ENCODE data around the gene ADAMTS2. TPM values are rescaled to one million over a fixed set of nuclear protein-coding genes. Genes with fewer than 3 reads are reported as not detected.

Gene ADAMTS2
- total and polyA plus RNA-seq, 2 donors from 2014 or later = 2.0 to 13.6 TPM

DNA sequence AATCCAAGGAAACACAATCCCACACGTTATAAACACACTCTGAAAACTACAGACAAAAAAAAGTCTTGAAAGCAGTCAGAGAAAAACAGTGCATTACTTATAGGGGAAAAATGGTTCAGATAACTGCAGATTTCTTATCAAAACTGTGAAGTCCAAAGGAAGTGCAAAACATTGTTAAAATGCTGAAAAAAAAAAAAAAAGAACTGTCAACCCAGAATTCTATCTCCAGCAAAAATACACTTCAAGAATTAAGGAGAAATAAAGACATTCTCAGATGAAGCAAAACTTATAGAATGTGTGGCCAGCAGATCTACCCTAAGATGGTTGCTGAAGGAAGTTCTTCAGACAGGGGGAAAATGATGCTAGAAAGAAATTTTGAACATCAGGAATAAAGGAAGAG, 40.4 kb downstream of the ADAMTS2 start:
- Histone ChIP-seq H3K9me3 (ENCODE audit: control insufficient read depth in 2 of 3, insufficient read depth in 1 of 3, low read length in 3 of 3) (peaks cover 0 to 15% (median 0%) of the 10 kb centered on the region in 3 donors), H3K9ac (ENCODE audit: low read length in 3 of 3) (no peak overlapping the region), H3K4me3 (ENCODE audit: low read length in 3 of 3) (no peak overlapping the region), H3K27me3 (ENCODE audit: control insufficient read depth, insufficient read depth, low read length) (no peaks in the 10 kb centered on the region), H3K4me1 (ENCODE audit: control insufficient read depth in 2 of 3, insufficient read depth in 2 of 3, low read depth in 1 of 3, low read length in 3 of 3) (no peaks in the 10 kb centered on the region), H3K36me3 (ENCODE audit: control insufficient read depth in 2 of 3, insufficient read depth in 3 of 3, low read length in 3 of 3) (no peaks in the 10 kb centered on the region), H3K27ac (ENCODE audit: low read depth in 2 of 2, low read length in 2 of 2) (no peak overlapping the region)
- TF ChIP-seq, protein P1, sequence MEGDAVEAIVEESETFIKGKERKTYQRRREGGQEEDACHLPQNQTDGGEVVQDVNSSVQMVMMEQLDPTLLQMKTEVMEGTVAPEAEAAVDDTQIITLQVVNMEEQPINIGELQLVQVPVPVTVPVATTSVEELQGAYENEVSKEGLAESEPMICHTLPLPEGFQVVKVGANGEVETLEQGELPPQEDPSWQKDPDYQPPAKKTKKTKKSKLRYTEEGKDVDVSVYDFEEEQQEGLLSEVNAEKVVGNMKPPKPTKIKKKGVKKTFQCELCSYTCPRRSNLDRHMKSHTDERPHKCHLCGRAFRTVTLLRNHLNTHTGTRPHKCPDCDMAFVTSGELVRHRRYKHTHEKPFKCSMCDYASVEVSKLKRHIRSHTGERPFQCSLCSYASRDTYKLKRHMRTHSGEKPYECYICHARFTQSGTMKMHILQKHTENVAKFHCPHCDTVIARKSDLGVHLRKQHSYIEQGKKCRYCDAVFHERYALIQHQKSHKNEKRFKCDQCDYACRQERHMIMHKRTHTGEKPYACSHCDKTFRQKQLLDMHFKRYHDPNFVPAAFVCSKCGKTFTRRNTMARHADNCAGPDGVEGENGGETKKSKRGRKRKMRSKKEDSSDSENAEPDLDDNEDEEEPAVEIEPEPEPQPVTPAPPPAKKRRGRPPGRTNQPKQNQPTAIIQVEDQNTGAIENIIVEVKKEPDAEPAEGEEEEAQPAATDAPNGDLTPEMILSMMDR (IDR thresholded peaks at IDR 0.05; ENCODE audit: borderline replicate concordance, extremely low read depth, insufficient read depth) = no peak
- FAIRE-seq (no peak), DNase-seq (no peak)
- intact Hi-C loops (cut with DNase I) = no loop called here

DNA sequence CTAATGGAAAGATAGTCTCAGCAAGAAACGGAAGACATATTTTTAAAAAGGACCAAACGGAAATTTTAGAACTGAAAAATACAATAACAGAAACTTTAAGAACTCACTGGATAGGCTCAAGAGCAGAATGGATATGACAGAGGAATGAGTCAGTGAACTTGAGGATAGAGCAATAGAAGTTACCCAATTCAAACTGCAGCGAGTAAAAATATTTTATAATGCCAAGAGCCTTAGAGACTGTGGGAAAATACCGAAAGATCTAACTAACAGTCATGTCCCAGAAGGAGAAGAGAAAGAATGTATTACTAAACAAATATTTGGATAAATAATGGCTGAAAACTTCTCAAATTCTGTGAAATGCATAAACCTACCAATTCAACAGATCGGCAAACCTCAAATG, 40.8 kb downstream of the ADAMTS2 start:
- Histone ChIP-seq H3K27ac (ENCODE audit: low read depth in 2 of 2, low read length in 2 of 2) (no peak overlapping the region), H3K4me1 (ENCODE audit: control insufficient read depth in 2 of 3, insufficient read depth in 2 of 3, low read depth in 1 of 3, low read length in 3 of 3) (no peaks in the 10 kb centered on the region), H3K4me3 (ENCODE audit: low read length in 3 of 3) (no peak overlapping the region), H3K27me3 (ENCODE audit: control insufficient read depth, insufficient read depth, low read length) (no peaks in the 10 kb centered on the region), H3K36me3 (ENCODE audit: control insufficient read depth in 2 of 3, insufficient read depth in 3 of 3, low read length in 3 of 3) (no peaks in the 10 kb centered on the region), H3K9me3 (ENCODE audit: control insufficient read depth in 2 of 3, insufficient read depth in 1 of 3, low read length in 3 of 3) (peaks cover 0 to 15% (median 0%) of the 10 kb centered on the region in 3 donors), H3K9ac (ENCODE audit: low read length in 3 of 3) (no peak overlapping the region)
- TF ChIP-seq, protein P1 (IDR thresholded peaks at IDR 0.05; ENCODE audit: borderline replicate concordance, extremely low read depth, insufficient read depth) = no peak
- intact Hi-C loops (cut with DNase I) = no loop called here
- FAIRE-seq (no peak), DNase-seq (no peak)

DNA sequence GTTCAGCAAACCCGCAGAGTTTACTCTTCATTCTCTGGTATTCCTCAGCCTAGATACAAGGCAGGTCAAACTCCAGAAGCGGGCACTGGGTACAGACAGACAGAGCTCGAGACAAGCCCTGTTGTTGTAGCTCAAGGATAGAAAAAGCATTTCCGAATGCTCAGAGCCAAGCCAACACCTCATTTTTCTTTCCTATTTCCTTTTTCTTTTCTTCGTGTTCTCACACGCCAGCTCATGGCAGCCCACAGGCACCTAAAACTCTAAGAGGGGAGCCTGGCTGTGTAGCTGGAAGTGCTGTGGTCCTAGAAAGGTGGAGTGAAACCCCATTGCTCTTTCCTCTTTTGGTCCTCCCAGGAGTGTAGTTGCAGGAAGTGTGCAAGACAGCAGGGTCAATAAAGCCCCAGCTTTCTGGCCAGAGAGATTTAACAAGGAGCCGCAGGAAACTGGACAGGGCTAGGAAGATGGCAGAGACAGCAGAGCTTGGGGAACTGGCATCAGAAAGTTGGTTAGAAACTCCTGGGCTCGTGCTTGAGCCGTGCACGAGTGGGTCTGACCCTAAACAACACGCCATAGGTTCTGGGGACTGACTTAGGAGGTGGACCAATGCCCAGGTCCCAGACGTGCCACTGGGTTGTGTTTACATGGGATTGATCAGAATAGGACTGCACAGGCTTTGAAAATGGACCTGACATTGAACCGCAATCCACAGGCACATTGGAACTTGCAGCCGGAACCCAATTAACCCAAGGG, 41.6 kb downstream of the ADAMTS2 start:
- H3K4me1 ChIP-seq (ENCODE audit: control insufficient read depth in 2 of 3, insufficient read depth in 2 of 3, low read depth in 1 of 3, low read length in 3 of 3) = no peaks in the 10 kb centered on the region
- peaks cover 0 to 15% (median 0%) of the 10 kb centered on the region in 3 donors for H3K9me3 ChIP-seq (ENCODE audit: control insufficient read depth in 2 of 3, insufficient read depth in 1 of 3, low read length in 3 of 3)
- intact Hi-C loops (cut with DNase I) = no loop called here
- no peaks in the 10 kb centered on the region for H3K36me3 ChIP-seq (ENCODE audit: control insufficient read depth in 2 of 3, insufficient read depth in 3 of 3, low read length in 3 of 3)
- no peak overlapping the region for H3K9ac ChIP-seq (ENCODE audit: low read length in 3 of 3)
- no peak for DNase-seq
- no peak for FAIRE-seq
- TF ChIP-seq, protein P1 (IDR thresholded peaks at IDR 0.05; ENCODE audit: borderline replicate concordance, extremely low read depth, insufficient read depth) = no peak
- no peak overlapping the region for H3K27ac ChIP-seq (ENCODE audit: low read depth in 2 of 2, low read length in 2 of 2)
- H3K27me3 ChIP-seq (ENCODE audit: control insufficient read depth, insufficient read depth, low read length) = no peaks in the 10 kb centered on the region
- no peak overlapping the region for H3K4me3 ChIP-seq (ENCODE audit: low read length in 3 of 3)

All from kidney (tissue), 14 donors.